Esophagus squamous epithelium (tissue), 5 donors: ENCODE data around the gene SP100. TPM values are rescaled to one million over a fixed set of nuclear protein-coding genes. Genes with fewer than 3 reads are reported as not detected.

Experiments
- DNase-seq: peaks from one replicate; lab custom pipeline; 2025; lab: John Stamatoyannopoulos, UW
- H3K27ac ChIP-seq, 4 donors: fragments of 200-600 bp; sonication (generic); one replicate each; pipeline ENCODE4 v1.5.1; 2016 to 2019; ENCODE audit warnings: mild to moderate bottlenecking in 1 of 4
- H3K27me3 ChIP-seq, 4 donors: fragments of 200-600 bp; sonication (generic); 1 replicate in 3 of 4; 2 replicates in 1 of 4; pipeline versions ENCODE4 v1.5.1 to v1.6.0; 2017 to 2021; ENCODE audit warnings: antibody characterized with exemption in 1 of 4
- H3K36me3 ChIP-seq, 3 donors: fragments of 200-600 bp; sonication (generic); one replicate each; pipeline ENCODE4 v1.5.1; 2016 to 2019
- H3K4me1 ChIP-seq, 3 donors: fragments of 200-600 bp; sonication (generic); one replicate each; pipeline ENCODE4 v1.5.1; 2017 to 2019
- H3K4me3 ChIP-seq, 4 donors: fragments of 200-600 bp; sonication (generic); 1 replicate in 3 of 4; 2 replicates in 1 of 4; pipeline ENCODE4 v1.5.1; 2016 to 2019; ENCODE audit warnings: mild to moderate bottlenecking in 2 of 4, moderate library complexity in 1 of 4
- H3K9me3 ChIP-seq, 3 donors: fragments of 200-600 bp; sonication (generic); one replicate each; pipeline ENCODE4 v1.5.1; 2016 to 2019
- POLR2A ChIP-seq, 4 donors: fragments of 450-650 bp; IDR thresholded peaks; one replicate each; pipeline ENCODE4 v1.6.1; 2017; ENCODE audit warnings: antibody characterized with exemption in 4 of 4, mild to moderate bottlenecking in 4 of 4, moderate library complexity in 3 of 4
- WGBS, 2 donors: methylation state at CpG; one replicate each; pipeline ENCODE4 v1.1.5; 2018; 5-methylcytosine and 5-hydroxymethylcytosine counted together
- intact Hi-C: fragments of 100-400 bp; cut with DNase I; formaldehyde crosslinking; loops from one replicate; pipeline ENCODE4 v1.15.0; 2022
- total RNA-seq, 4 donors: library from RNA; depleted of rRNA; stranded (reverse); fragments of >200 nt; gene quantifications; one replicate each; pipeline ENCODE4 v1.1.0, GENCODE V29; 2016
- TF ChIP-seq, protein P1 (sequence below), 6 experiments: fragments of 450-650 bp in 4 of 6; fragments of 200-600 bp in 2 of 6; sonication (generic) in 2 of 6; IDR thresholded peaks; one replicate each; pipeline ENCODE4 v1.5.1; 2016 to 2019; ENCODE audit warnings: antibody characterized with exemption in 6 of 6, mild to moderate bottlenecking in 4 of 6, moderate library complexity in 4 of 6
- donor health status: DM: yes; HTN: yes; CAD: no.

Gene SP100
- total RNA-seq, 4 donors from 2014 or later, result 17.8 to 69.0 (median 45.5) TPM

DNA sequence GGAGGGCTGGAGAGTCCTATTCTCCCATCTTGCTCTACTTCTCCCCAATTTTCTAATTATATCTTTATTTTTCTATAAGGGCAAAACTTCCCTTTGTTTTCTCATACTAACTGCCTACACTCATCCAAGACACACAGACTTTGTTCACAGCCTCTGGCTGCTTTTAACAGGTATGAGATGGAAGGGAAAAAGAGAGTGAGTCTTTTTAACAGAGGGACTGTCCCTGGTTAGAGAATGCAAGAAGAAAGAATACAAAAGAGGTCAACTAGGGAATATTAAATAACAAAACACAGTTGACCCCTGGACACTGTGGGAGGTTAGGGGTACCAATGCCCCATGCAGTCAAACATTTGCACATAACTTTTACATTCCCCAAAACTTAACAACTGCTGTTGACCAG lies 41.8 kb downstream of the SP100 start:
- H3K4me1 ChIP-seq, result peaks cover 0 to 5% (median 0%) of the 10 kb centered on the region in 3 donors
- H3K4me3 ChIP-seq, result no peak overlapping the region
- H3K27ac ChIP-seq, result no peak overlapping the region
- intact Hi-C loops, result no loop called here
- peaks cover 6 to 90% (median 25%) of the 10 kb centered on the region in 3 donors for H3K36me3 ChIP-seq
- no peaks in the 10 kb centered on the region for H3K9me3 ChIP-seq
- no peak for DNase-seq
- H3K27me3 ChIP-seq, result no peaks in the 10 kb centered on the region
- TF ChIP-seq, protein P1, sequence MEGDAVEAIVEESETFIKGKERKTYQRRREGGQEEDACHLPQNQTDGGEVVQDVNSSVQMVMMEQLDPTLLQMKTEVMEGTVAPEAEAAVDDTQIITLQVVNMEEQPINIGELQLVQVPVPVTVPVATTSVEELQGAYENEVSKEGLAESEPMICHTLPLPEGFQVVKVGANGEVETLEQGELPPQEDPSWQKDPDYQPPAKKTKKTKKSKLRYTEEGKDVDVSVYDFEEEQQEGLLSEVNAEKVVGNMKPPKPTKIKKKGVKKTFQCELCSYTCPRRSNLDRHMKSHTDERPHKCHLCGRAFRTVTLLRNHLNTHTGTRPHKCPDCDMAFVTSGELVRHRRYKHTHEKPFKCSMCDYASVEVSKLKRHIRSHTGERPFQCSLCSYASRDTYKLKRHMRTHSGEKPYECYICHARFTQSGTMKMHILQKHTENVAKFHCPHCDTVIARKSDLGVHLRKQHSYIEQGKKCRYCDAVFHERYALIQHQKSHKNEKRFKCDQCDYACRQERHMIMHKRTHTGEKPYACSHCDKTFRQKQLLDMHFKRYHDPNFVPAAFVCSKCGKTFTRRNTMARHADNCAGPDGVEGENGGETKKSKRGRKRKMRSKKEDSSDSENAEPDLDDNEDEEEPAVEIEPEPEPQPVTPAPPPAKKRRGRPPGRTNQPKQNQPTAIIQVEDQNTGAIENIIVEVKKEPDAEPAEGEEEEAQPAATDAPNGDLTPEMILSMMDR (IDR thresholded peaks at IDR 0.05), result no peak
- no peak for TF ChIP-seq POLR2A (IDR thresholded peaks at IDR 0.05)

DNA sequence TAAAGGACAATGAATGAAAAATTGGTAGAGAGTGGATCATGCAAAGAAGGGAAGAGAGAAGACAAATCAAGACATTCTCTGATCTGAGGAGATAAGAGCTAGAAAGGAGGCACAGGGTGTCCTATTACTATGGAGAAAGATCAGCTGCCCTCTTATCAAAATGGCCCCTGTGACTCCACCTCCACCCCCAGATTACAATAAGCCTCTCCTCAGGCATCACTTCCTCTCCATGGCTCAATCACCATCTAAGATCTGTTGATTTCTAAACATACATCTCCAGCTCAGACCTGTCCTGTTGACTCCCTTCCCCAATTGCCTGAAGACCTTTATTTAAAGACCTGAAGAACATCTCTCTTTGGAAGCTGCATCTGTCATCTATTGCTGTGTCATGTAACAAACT lies 43.2 kb downstream of the SP100 start:
- intact Hi-C loops, result no loop called here
- H3K27me3 ChIP-seq, result no peaks in the 10 kb centered on the region
- H3K27ac ChIP-seq, result no peak overlapping the region
- TF ChIP-seq, protein P1 (IDR thresholded peaks at IDR 0.05), result no peak
- TF ChIP-seq POLR2A (IDR thresholded peaks at IDR 0.05), result no peak
- peaks cover 0 to 5% (median 0%) of the 10 kb centered on the region in 3 donors for H3K4me1 ChIP-seq
- H3K36me3 ChIP-seq, result peaks cover 6 to 93% (median 31%) of the 10 kb centered on the region in 3 donors
- no peak for DNase-seq
- H3K9me3 ChIP-seq, result no peaks in the 10 kb centered on the region
- H3K4me3 ChIP-seq, result no peak overlapping the region

DNA sequence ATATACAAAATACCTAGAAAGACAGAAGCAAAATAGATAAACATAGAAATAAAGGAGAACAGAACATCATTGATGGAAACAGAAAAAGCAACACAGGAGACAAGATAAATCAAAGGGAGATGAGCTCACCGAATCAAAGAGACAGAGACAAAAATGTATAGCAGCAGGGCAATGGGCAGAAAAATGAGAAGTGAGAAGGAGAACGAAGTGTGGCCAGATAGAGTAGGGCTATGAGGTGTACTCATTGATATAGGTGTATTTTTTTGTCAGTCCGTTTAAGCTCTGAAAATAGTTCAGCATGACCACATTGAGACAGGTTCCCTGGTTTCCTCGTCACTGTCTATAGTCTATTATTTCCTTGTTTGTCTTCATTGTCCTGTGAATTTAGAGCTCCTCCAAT lies 55.1 kb downstream of the SP100 start:
- H3K4me3 ChIP-seq, result no peak overlapping the region
- peaks cover 6 to 87% (median 10%) of the 10 kb centered on the region in 3 donors for H3K36me3 ChIP-seq
- no peaks in the 10 kb centered on the region for H3K27me3 ChIP-seq
- H3K9me3 ChIP-seq, result no peaks in the 10 kb centered on the region
- intact Hi-C loops, result no loop called here
- 56 to 83% methylated on average over 4 of the region's 4 CpGs for WGBS, 2 donors
- H3K27ac ChIP-seq, result no peak overlapping the region
- no peak for DNase-seq
- H3K4me1 ChIP-seq, result peaks cover 0 to 6% (median 0%) of the 10 kb centered on the region in 3 donors
- no peak for TF ChIP-seq POLR2A (IDR thresholded peaks at IDR 0.05)
- TF ChIP-seq, protein P1 (IDR thresholded peaks at IDR 0.05), result no peak

DNA sequence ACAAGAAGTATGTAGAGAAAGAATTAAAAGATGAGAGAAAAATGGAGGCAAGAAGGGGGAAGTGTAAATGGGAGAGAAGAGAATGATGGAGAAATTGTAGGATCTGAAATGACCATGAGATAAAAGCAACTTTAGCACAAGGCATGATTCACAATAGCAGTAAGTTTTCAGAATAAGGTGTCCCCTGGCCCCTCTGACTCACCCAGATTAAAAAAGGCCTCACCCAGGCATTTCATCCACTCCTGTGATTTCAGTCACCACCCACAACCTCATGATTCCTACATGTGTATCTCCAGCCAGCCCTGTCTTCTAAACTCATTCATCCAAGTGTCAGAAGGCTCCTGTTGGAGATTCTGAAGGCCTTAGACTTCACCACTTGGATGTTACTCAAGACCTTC lies 56.6 kb downstream of the SP100 start:
- TF ChIP-seq, protein P1 (IDR thresholded peaks at IDR 0.05), result no peak
- no peak for TF ChIP-seq POLR2A (IDR thresholded peaks at IDR 0.05)
- H3K27ac ChIP-seq, result no peak overlapping the region
- H3K36me3 ChIP-seq, result peaks cover 0 to 86% (median 5%) of the 10 kb centered on the region in 3 donors
- H3K4me3 ChIP-seq, result no peak overlapping the region
- intact Hi-C loops, result no loop called here
- no peaks in the 10 kb centered on the region for H3K9me3 ChIP-seq
- no peaks in the 10 kb centered on the region for H3K27me3 ChIP-seq
- peaks cover 0 to 6% (median 0%) of the 10 kb centered on the region in 3 donors for H3K4me1 ChIP-seq
- DNase-seq, result no peak

DNA sequence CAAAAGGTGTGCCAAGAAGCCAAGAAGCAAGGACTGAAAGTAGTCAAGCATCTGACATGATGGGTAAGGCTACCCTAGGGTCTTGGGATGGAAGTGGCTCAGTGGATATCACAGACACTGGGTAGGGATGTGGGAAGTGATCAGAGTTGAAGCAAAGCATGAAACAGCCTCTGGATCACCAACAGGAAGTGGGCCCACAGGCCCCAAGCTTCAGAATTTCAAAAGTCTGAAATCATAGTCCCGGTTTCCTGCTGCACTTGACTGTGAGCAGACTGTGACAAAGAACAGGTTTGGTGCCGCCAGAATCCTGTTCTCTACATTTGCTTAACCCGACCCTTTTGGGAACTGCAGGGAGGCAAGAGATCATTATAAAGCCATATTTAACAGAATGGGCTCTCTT lies 57.4 kb downstream of the SP100 start:
- intact Hi-C loops, result no loop called here
- no peak overlapping the region for H3K4me3 ChIP-seq
- no peak for DNase-seq
- 59 to 60% methylated on average over 3 of the region's 3 CpGs for WGBS, 2 donors
- H3K27ac ChIP-seq, result no peak overlapping the region
- peaks cover 0 to 82% (median 0%) of the 10 kb centered on the region in 3 donors for H3K36me3 ChIP-seq
- peaks cover 0 to 6% (median 0%) of the 10 kb centered on the region in 3 donors for H3K4me1 ChIP-seq
- H3K27me3 ChIP-seq, result no peaks in the 10 kb centered on the region
- no peaks in the 10 kb centered on the region for H3K9me3 ChIP-seq
- TF ChIP-seq, protein P1 (IDR thresholded peaks at IDR 0.05), result no peak
- no peak for TF ChIP-seq POLR2A (IDR thresholded peaks at IDR 0.05)
